Activated T-cell treated with anti-CD3 and anti-CD28 coated beads, Interleukin-2, amount 50 U/mL, for 4 hours (primary cell): ENCODE data around the gene CKS2. TPM values are rescaled to one million over a fixed set of nuclear protein-coding genes. Genes with fewer than 3 reads are reported as not detected.
"Not testable (repeated sequence)": the region's sequence is repeated elsewhere in the genome, so short reads cannot be mapped to it uniquely, and the experiment has no call there.

ENCODE experiments used
- ATAC-seq, 2 donors: fragments of 200-7000 bp; cut with Tn5 transposase; one replicate each; pipeline ENCODE4 v1.10.0; 2021
- DNase-seq: peaks from one replicate; pipeline ENCODE4 v3.0.0-alpha.2; 2020
- H3K27me3 Mint-ChIP-seq: one replicate; pipeline ENCODE4 v1.8.0; 2021; ENCODE audit warnings: low read depth, mixed read lengths
- H3K36me3 Mint-ChIP-seq: one replicate; pipeline ENCODE4 v1.8.0; 2022; ENCODE audit warnings: mixed read lengths; ENCODE audit not compliant: insufficient read depth
- H3K4me1 Mint-ChIP-seq: one replicate; pipeline ENCODE4 v1.8.0; 2021; ENCODE audit warnings: low read depth, mixed read lengths
- H3K4me3 Mint-ChIP-seq: one replicate; pipeline ENCODE4 v1.8.0; 2021; ENCODE audit warnings: mild to moderate bottlenecking, moderate library complexity, mixed read lengths
- H3K9me3 Mint-ChIP-seq: one replicate; pipeline ENCODE4 v1.8.0; 2021; ENCODE audit warnings: mixed read lengths
- total RNA-seq, 3 donors: library from RNA; stranded (reverse); gene quantifications; one replicate each; pipeline ENCODE4 v1.2.1, GENCODE V29; 2021

Gene CKS2
- total RNA-seq, 3 donors from 2014 or later, result 121 to 140 (median 139) TPM

DNA sequence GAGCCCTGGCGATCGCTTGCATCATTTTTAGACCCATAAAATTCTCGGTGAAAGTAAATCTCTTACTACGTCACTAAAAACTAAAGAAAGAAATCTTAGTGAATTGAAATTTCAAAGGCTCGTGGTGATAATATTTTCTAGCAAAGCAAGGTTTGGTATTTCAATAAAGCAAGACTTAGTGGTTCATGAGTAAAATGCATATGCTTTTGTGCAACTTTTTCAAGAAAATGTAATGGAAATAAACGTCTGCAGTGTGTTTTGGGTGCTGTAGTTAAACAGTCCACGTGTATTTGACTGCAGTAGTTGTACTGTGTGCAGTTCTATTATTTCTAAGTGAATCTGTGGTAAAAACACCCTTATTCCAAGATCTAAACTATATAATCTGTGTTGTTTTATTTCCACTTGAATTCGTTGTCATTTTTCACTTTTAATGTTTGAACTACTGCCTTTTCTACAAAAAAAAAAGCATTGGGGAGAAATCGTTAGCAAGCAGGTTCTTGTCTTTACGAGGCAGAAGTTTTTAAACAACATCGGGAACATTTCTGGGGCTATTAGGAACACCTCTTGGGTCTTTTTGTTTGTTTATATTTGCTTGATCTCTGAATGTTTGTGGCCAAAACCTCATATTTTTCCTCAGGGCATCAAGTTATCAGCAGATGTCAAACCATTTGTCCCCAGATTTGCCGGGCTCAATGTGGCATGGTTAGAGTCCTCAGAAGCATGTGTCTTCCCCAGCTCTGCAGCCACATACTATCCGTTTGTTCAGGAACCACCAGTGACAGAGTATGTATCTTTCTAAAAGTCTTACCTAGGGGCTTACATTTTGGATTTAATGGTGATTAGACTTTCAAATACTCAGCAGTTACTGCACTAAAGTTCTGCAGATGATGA is 8.3 kb downstream of the CKS2 start:
- no peak for ATAC-seq
- H3K9me3 Mint-ChIP-seq, result no peaks in the 10 kb centered on the region
- no peaks in the 10 kb centered on the region for H3K27me3 Mint-ChIP-seq
- H3K36me3 Mint-ChIP-seq, result peaks cover 56% of the 10 kb centered on the region
- peaks cover 73% of the 10 kb centered on the region for H3K4me1 Mint-ChIP-seq
- H3K4me3 Mint-ChIP-seq, result peak overlapping the region; percentile 88
- DNase-seq, result no peak

DNA sequence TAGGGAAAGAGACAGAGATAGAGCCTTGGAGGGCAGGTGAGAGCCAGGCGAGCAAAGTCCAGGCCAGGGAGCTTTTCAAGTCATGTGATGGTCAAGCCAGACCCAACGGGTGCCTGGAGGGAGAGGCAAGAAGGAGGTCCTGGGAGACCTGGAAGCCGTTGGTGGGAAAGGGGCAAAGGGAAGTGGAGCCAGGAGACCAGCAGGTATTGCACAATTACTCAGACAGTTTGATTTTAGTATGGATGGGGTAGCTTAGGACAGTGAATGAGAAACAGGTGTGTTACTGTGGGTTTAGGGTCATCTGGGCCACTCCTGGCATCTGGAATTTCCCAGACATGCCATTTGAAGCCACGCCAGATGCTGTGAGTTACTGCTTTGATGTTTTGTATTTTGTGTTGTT is 12.4 kb downstream of the CKS2 start:
- peaks cover 32% of the 10 kb centered on the region for H3K36me3 Mint-ChIP-seq

DNA sequence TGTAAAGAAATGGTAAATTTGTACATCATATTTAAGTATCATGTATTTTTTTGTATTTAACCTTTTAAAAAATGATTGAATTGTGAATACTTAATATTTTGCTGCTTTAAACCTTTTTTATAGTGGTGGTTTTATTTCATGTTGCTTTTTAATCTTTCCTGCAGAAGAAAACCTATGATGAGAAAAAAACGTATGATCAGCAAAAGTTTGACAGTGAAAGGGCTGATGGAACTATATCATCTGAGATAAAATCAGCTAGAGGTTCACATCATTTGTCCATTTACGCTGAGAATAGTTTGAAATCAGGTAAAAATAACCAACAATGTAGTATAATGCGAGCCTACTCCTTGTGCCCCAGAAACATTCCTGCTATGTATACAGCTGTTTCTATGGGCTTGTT is 14.7 kb downstream of the CKS2 start:
- H3K36me3 Mint-ChIP-seq, result peaks cover 34% of the 10 kb centered on the region
- no peaks in the 10 kb centered on the region for H3K9me3 Mint-ChIP-seq
- peaks cover 50% of the 10 kb centered on the region for H3K4me1 Mint-ChIP-seq
- H3K4me3 Mint-ChIP-seq, result no peak overlapping the region
- H3K27me3 Mint-ChIP-seq, result no peaks in the 10 kb centered on the region
- ATAC-seq (no peak), DNase-seq (no peak)

More for the DNA sequence above, 12.4 kb downstream of the CKS2 start:
- DNase-seq, result no peak
- Mint-ChIP-seq H3K4me1 (peaks cover 63% of the 10 kb centered on the region), H3K4me3 (no peak overlapping the region), H3K27me3 (no peaks in the 10 kb centered on the region), H3K9me3 (no peaks in the 10 kb centered on the region)
- no peak for ATAC-seq

DNA sequence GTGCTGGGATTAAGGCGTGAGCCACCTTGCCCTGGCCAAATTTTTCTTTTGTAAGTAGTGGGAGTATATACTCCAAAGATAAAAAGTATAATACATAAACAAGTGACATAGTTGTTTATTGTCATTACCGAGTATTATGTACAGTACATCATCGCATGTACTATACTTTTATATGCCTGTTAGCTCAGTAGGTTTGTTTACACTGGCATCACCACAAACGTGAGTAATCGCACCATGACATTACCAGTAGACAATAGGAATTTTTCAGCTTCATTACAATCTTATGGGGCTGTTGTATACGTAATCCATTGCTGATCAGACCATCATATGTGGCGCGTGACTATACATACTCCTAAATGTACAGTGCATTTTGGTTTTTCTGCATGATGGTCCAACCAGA is 17.1 kb downstream of the CKS2 start:
- no peak for DNase-seq
- Mint-ChIP-seq H3K4me3 (no peak overlapping the region), H3K36me3 (peaks cover 31% of the 10 kb centered on the region), H3K27me3 (no peaks in the 10 kb centered on the region), H3K9me3 (no peaks in the 10 kb centered on the region), H3K4me1 (peaks cover 28% of the 10 kb centered on the region)
- ATAC-seq, result no peak

DNA sequence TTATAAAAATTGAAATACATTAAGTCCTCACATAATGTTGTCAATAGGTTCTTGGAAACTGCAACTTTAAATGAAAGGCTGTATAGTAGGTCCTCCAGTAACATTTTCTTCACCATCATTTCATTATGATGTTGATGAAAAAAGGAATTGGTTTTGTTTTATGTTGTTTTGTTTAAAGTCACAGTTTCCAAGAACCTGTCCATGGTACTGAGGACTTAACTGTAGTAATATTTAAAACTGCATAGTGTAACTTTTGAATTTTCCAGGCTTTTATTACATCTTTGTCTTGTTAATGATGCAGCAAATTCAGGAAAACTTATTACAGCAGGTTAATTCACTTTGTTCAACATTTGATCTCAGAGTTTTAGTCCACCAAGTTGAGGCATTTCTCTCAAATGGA is 18.9 kb downstream of the CKS2 start:
- no peaks in the 10 kb centered on the region for H3K9me3 Mint-ChIP-seq
- peaks cover 10% of the 10 kb centered on the region for H3K4me1 Mint-ChIP-seq
- peaks cover 40% of the 10 kb centered on the region for H3K36me3 Mint-ChIP-seq
- no peak overlapping the region for H3K4me3 Mint-ChIP-seq
- no peaks in the 10 kb centered on the region for H3K27me3 Mint-ChIP-seq
- DNase-seq, result no peak
- no peak for ATAC-seq

DNA sequence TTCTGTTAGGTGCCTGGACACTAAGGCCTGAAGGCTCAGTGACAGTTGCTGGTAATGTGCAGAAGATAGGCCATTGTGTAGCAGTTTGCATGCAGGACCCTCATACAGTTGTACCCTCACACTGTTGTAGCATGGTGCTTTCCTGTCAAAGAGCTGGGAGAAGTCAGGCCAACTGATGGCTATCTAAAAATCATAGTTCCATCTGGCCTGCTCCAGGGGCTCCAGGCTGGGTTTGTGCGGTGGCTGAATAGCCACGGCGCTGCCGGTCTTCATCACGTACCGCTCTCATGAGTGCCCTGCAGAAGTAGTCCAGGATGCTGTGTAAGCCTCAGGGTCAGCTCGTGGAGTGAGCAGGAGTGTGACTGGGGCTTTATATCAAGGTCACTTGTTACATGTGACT is 19.5 kb downstream of the CKS2 start:
- Mint-ChIP-seq H3K4me1 (peaks cover 4% of the 10 kb centered on the region), H3K9me3 (no peaks in the 10 kb centered on the region), H3K36me3 (peaks cover 40% of the 10 kb centered on the region), H3K4me3 (no peak overlapping the region), H3K27me3 (no peaks in the 10 kb centered on the region)
- DNase-seq (no peak), ATAC-seq (no peak)

DNA sequence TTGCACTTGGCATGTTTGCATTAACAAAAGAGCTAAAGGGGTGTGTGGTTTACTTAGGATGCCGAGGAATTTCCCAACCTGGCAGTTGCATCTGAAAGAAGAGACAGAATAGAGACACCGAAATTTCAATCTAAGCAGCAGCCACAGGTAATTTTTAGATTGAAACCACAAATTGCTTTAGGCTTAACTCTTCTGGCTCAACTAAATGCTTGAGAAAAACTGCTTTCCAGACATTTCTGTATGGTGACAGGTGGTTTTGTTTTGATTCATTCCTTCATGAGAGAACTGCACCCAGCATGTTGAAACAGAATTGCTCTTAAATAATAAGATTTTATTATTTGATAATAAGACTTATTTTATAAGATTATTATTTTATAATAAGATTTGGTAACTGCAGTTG is 28.8 kb downstream of the CKS2 start:
- Mint-ChIP-seq H3K27me3 (no peaks in the 10 kb centered on the region), H3K36me3 (peaks cover 63% of the 10 kb centered on the region), H3K4me3 (no peak overlapping the region), H3K9me3 (no peaks in the 10 kb centered on the region), H3K4me1 (peaks cover 43% of the 10 kb centered on the region)
- DNase-seq (no peak), ATAC-seq (peak in 1 of 2 donors; percentile 23)

DNA sequence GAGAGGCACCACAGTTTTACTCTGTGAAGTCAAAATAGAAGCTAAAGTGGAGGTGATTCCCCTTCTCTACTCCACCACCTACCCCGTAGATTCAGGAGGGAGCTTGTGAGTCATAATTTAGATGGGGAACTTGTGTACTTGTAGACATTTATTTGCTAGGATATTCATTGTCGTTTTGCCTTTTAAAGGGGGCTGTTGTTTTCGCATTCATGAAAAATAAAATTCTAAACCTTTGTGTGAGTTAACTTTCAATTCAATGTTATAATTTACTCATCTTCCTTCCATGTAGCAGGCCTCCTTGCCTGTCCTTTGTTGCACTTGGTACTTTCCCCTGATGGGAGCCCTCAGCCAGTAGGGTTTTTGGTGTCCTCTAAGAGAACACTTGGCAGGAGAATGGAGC is 29.3 kb downstream of the CKS2 start:
- Mint-ChIP-seq H3K4me3 (no peak overlapping the region), H3K9me3 (no peaks in the 10 kb centered on the region), H3K27me3 (no peaks in the 10 kb centered on the region), H3K4me1 (peaks cover 43% of the 10 kb centered on the region), H3K36me3 (peaks cover 68% of the 10 kb centered on the region)
- DNase-seq (no peak), ATAC-seq (peak; percentile 91)

DNA sequence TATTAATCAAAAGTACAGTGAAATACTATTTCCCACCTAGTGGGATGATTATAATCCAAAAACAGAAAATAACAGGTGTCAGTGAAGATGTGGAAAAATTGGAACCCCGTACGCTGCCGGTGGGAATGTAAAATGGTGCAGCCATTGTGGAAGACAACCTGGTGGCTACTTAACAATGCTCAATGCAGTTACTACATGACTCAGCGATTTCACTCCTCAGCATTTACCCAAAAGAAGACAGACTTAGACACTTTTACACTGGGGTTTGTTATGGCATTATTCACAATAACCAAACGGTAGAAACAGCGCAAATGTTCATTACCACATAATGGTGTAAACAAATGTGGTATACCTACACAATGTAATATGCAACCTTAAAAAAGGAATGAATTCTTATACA is 31.2 kb downstream of the CKS2 start:
- Mint-ChIP-seq H3K4me1 (peaks cover 43% of the 10 kb centered on the region), H3K9me3 (no peaks in the 10 kb centered on the region), H3K27me3 (no peaks in the 10 kb centered on the region), H3K4me3 (no peak overlapping the region), H3K36me3 (peaks cover 83% of the 10 kb centered on the region)
- no peak for ATAC-seq
- no peak for DNase-seq

DNA sequence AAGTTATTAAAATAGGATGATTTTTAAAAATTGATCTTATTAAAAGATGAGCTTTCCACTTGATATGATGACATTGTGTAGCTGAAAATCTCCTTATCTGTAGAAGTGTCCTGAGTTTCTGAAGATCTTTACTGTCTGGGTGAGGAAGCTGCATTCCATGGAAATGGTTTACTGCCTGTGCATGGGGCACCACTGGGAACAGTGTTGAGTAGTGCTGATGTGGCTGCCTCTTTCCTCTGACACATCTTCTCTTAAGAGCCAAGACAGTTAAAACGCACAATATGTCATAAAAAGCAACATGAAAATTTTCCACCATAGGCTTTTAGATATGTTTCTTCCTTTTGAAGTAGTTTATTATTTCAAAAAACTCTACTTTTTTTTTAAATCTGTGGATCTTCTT is 32.0 kb downstream of the CKS2 start:
- no peak overlapping the region for H3K4me3 Mint-ChIP-seq
- no peak for DNase-seq
- ATAC-seq, result no peak
- peaks cover 81% of the 10 kb centered on the region for H3K36me3 Mint-ChIP-seq
- no peaks in the 10 kb centered on the region for H3K27me3 Mint-ChIP-seq
- H3K9me3 Mint-ChIP-seq, result no peaks in the 10 kb centered on the region
- H3K4me1 Mint-ChIP-seq, result peaks cover 42% of the 10 kb centered on the region

DNA sequence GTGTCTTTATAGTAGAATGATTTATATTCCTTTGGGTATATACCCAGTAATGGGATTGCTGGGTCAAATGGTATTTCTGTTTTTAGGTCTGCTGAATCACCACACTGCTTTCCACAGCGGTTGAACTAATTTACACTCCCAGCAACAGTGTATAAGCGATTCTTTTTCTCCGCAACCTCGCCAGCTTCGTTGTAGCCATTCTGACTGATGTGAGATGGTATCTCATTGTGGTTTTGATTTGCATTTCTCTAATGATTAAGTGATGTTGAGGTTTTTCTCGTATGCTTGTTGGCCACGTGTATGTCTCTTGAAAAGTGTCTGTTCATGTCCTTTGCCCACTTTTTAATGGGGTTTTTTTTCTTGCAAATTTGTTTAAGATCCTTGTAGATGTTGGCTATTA is 32.8 kb downstream of the CKS2 start:
- H3K4me3 Mint-ChIP-seq, DNase-seq, H3K9me3 Mint-ChIP-seq, H3K27me3 Mint-ChIP-seq: not testable (repeated sequence)
- Mint-ChIP-seq H3K4me1 (peaks cover 37% of the 10 kb centered on the region), H3K36me3 (peaks cover 83% of the 10 kb centered on the region)
- ATAC-seq, result peak; percentile 51 to 65

DNA sequence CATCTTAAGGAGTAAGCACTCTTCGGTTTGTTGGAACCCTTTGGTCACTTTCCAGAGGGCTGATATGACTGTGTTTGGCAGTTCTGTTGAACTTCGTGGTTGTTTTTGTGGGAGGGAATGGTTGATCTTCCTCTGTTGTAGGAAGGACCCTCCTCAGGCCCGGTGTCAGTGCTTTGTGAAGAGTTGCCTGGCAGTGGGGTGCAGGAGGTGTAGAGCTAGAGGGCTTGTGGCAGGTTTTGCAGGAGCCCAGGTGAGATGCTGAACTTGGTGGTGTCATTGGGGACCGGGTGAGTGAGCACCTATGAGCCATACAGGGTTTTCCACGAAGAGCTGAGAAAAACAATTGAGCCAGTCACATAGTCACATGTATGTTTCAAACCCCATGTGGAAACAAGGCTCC is 34.5 kb downstream of the CKS2 start:
- Mint-ChIP-seq H3K36me3 (peaks cover 91% of the 10 kb centered on the region), H3K4me1 (peaks cover 26% of the 10 kb centered on the region), H3K4me3 (no peak overlapping the region), H3K27me3 (no peaks in the 10 kb centered on the region), H3K9me3 (no peaks in the 10 kb centered on the region)
- no peak for ATAC-seq
- no peak for DNase-seq

DNA sequence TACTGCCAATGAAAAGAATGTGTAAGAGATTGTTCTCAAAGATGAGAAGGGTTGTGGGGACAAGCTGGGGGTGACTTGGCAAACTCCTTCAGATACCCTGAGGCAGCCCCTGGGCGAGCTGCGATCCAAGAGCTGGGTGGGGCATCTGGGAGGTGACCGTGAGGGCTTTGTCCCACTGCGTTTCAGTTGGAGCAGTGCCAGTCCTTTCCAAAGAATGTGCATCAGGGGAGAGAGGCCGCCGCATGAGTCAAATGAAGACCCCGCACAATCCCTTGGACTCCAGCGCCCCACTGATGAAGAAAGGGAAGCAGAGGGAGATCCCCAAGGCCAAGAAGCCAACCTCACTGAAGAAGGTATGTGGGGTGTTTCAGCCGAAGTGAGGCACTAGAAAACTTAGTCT is 35.7 kb downstream of the CKS2 start:
- peaks cover 28% of the 10 kb centered on the region for H3K4me1 Mint-ChIP-seq
- H3K4me3 Mint-ChIP-seq, result no peak overlapping the region
- peaks cover 91% of the 10 kb centered on the region for H3K36me3 Mint-ChIP-seq

DNA sequence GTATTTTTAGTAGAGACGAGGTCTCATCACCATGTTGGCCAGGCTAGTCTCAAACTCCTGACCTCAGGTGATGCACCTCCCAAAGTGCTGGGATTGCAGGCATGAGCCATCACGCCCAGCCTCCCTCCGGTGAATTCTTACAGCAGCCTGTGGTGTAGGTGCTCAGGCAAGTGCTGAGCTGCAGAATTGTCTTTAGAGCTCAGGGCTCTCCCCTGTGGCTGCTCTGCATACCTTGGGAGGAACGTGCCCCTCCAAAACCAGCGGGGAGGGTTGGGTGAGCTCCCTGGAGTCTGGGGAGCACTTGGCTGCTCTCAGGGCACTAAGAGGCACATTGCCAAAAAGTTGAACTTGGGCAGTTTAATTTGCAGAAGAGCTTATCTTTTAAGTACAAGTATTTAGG is 36.7 kb downstream of the CKS2 start:
- ATAC-seq (no peak), DNase-seq (no peak)
- Mint-ChIP-seq H3K9me3 (no peaks in the 10 kb centered on the region), H3K27me3 (no peaks in the 10 kb centered on the region), H3K36me3 (peaks cover 89% of the 10 kb centered on the region), H3K4me3 (no peak overlapping the region), H3K4me1 (peaks cover 31% of the 10 kb centered on the region)

More for the DNA sequence above, 35.7 kb downstream of the CKS2 start:
- Mint-ChIP-seq H3K9me3 (no peaks in the 10 kb centered on the region), H3K27me3 (no peaks in the 10 kb centered on the region)
- DNase-seq, result no peak
- ATAC-seq, result no peak

DNA sequence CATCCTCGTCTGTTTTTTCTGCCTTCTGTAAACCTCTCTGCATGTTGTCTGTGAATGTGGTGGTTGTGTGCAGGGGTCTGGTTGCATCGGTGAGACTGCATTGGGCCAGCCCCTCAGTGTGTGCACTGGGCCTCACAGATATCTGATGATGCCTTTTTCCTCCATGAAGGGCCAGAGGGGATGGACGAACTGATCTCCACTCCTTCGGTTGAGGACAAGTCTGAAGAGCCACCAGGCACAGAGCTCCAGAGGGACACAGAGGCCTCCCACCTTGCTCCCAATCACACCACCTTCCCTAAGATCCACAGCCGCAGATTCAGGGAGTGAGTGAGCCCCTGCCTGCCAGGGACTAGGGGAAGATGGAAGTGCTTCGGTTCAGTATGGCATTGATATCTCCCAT is 38.6 kb downstream of the CKS2 start:
- H3K36me3 Mint-ChIP-seq, result peaks cover 78% of the 10 kb centered on the region
- no peaks in the 10 kb centered on the region for H3K27me3 Mint-ChIP-seq
- H3K9me3 Mint-ChIP-seq, result no peaks in the 10 kb centered on the region
- DNase-seq, result no peak
- H3K4me1 Mint-ChIP-seq, result peaks cover 31% of the 10 kb centered on the region
- H3K4me3 Mint-ChIP-seq, result no peak overlapping the region
- no peak for ATAC-seq
